GM23248 (cell line): ENCODE measurements around the gene PTK6. TPM values are rescaled to one million over a fixed set of nuclear protein-coding genes. Genes with fewer than 3 reads are reported as not detected.

Source experiments
- DNase-seq: peaks from one replicate; pipeline ENCODE4 v3.0.0-alpha.2; 2015
- H2AFZ ChIP-seq: fragments of 200-600 bp; sonication (generic); 2 replicates; pipeline ENCODE4 v1.6.1; 2016; ENCODE audit warnings: antibody characterized with exemption
- H3F3A ChIP-seq: fragments of 200-600 bp; sonication (generic); 2 replicates; pipeline ENCODE4 v1.6.1; 2016; ENCODE audit warnings: mild to moderate bottlenecking, antibody characterized with exemption, mixed run types; ENCODE audit not compliant: insufficient read depth
- H3K27ac ChIP-seq: fragments of 200-600 bp; sonication (generic); 2 replicates; pipeline ENCODE4 v1.5.1; 2016; ENCODE audit warnings: mild to moderate bottlenecking
- H3K27me3 ChIP-seq: fragments of 200-600 bp; sonication (generic); replicated peaks from 2 replicates; pipeline ENCODE4 v1.6.1; 2016; ENCODE audit warnings: mild to moderate bottlenecking; ENCODE audit not compliant: insufficient read depth
- H3K36me3 ChIP-seq: fragments of 200-600 bp; sonication (generic); 2 replicates; pipeline ENCODE4 v1.6.1; 2016; ENCODE audit warnings: low read depth, mild to moderate bottlenecking
- H3K4me1 ChIP-seq: fragments of 200-600 bp; sonication (generic); 2 replicates; pipeline ENCODE4 v1.6.1; 2016; ENCODE audit warnings: mild to moderate bottlenecking; ENCODE audit not compliant: insufficient read depth
- H3K4me2 ChIP-seq: fragments of 200-600 bp; sonication (generic); one replicate; pipeline ENCODE4 v1.6.1; 2016; ENCODE audit warnings: mild to moderate bottlenecking; ENCODE audit not compliant: unreplicated experiment
- H3K4me3 ChIP-seq: fragments of 200-600 bp; sonication (generic); 2 replicates; pipeline ENCODE4 v1.5.1; 2016; ENCODE audit warnings: mild to moderate bottlenecking
- H3K79me2 ChIP-seq: fragments of 200-600 bp; sonication (generic); 2 replicates; pipeline ENCODE4 v1.6.1; 2016; ENCODE audit warnings: mild to moderate bottlenecking; ENCODE audit not compliant: insufficient read depth
- H3K9ac ChIP-seq: fragments of 200-600 bp; sonication (generic); 2 replicates; pipeline ENCODE4 v1.6.1; 2016; ENCODE audit warnings: mild to moderate bottlenecking
- H3K9me2 ChIP-seq: fragments of 200-600 bp; sonication (generic); 2 replicates; pipeline ENCODE4 v1.6.1; 2016; ENCODE audit warnings: mixed run types, mild to moderate bottlenecking, moderate library complexity; ENCODE audit not compliant: insufficient read depth
- H3K9me3 ChIP-seq: fragments of 200-600 bp; sonication (generic); one replicate; pipeline ENCODE4 v1.6.1; 2017; ENCODE audit warnings: low read depth
- H4K20me1 ChIP-seq: fragments of 200-600 bp; sonication (generic); 2 replicates; pipeline ENCODE4 v1.6.0; 2016; ENCODE audit not compliant: insufficient read depth
- EZH2 ChIP-seq: fragments of 200-600 bp; sonication (generic); IDR thresholded peaks from 2 replicates; pipeline ENCODE4 v1.6.1; 2018; ENCODE audit warnings: antibody characterized with exemption, mild to moderate bottlenecking; ENCODE audit not compliant: insufficient read depth, poor library complexity, severe bottlenecking
- EZH2phosphoT487 ChIP-seq: fragments of 200-600 bp; sonication (generic); IDR thresholded peaks from 2 replicates; pipeline ENCODE4 v1.6.1; 2018; ENCODE audit warnings: antibody characterized with exemption, moderate library complexity, mild to moderate bottlenecking, low read depth; ENCODE audit not compliant: insufficient read depth
- whole genome bisulfite sequencing, 2 experiments: methylation state at CpG; one replicate each; pipeline ENCODE4 v1.1.6; 2015 to 2017; ENCODE audit warnings: low lambda C conversion rate in 2 of 2, low coverage in 1 of 2; ENCODE audit errors: missing lambda C conversion rate in 2 of 2; 5-methylcytosine and 5-hydroxymethylcytosine counted together
- in situ Hi-C: fragments of 300-500 bp; cut with MboI; formaldehyde crosslinking; loops from 2 replicates; pipeline ENCODE4 v1.15.0; 2020
- polyA plus RNA-seq: library from polyadenylated mRNA; unstranded; fragments of >200 nt; fragmentation: Nextera tagmentation; extraction: Ambion mirVana; gene quantifications from 2 replicates; pipeline ENCODE4 v1.2.1, GENCODE V29; 2016
- total RNA-seq: library from RNA; depleted of rRNA; stranded (reverse); fragments of >200 nt; shearing (Covaris generic); gene quantifications from 2 replicates; pipeline ENCODE4 v1.2.3, GENCODE V29; 2014

PTK6 gene
- total and polyA plus RNA-seq, 2 experiments from 2014 or later: not detected

DNA sequence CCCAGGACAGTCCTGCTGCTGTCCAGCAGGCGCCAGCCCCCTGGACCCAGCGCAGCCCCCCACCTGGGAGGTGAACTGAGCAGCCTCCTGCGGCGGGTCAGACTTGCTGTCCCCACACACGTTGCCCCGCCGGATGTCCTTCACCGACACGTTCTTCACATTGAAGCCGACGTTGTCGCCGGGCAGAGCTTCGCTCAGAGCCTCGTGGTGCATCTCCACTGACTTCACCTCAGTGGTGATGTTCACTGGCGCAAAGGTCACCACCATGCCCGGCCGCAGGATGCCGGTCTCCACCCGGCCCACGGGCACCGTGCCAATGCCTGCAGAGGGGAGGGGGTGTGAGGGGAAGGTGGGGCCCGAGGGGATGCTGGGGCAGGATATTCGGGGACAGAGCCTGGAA is 46.8 kb downstream of the PTK6 start:
- Histone ChIP-seq H3K4me1 (no peaks in the 10 kb centered on the region), H3K27me3 (peaks cover 18% of the 10 kb centered on the region), H4K20me1 (no peaks in the 10 kb centered on the region), H3K79me2 (no peaks in the 10 kb centered on the region), H3K27ac (no peak overlapping the region), H3K9ac (no peak overlapping the region), H3K9me2 (no peaks in the 10 kb centered on the region), H3K9me3 (no peaks in the 10 kb centered on the region), H3K36me3 (no peaks in the 10 kb centered on the region), H2AFZ (no peak overlapping the region), H3K4me3 (no peak overlapping the region), H3F3A (no peaks in the 10 kb centered on the region), H3K4me2 (no peak overlapping the region)
- DNase-seq: no peak
- TF ChIP-seq EZH2phosphoT487 (no peak), EZH2 (no peak)
- WGBS, 2 experiments: 53 to 56% methylated on average over 18 to 24 of the region's 24 CpGs
- in situ Hi-C loops: no loop called here

DNA sequence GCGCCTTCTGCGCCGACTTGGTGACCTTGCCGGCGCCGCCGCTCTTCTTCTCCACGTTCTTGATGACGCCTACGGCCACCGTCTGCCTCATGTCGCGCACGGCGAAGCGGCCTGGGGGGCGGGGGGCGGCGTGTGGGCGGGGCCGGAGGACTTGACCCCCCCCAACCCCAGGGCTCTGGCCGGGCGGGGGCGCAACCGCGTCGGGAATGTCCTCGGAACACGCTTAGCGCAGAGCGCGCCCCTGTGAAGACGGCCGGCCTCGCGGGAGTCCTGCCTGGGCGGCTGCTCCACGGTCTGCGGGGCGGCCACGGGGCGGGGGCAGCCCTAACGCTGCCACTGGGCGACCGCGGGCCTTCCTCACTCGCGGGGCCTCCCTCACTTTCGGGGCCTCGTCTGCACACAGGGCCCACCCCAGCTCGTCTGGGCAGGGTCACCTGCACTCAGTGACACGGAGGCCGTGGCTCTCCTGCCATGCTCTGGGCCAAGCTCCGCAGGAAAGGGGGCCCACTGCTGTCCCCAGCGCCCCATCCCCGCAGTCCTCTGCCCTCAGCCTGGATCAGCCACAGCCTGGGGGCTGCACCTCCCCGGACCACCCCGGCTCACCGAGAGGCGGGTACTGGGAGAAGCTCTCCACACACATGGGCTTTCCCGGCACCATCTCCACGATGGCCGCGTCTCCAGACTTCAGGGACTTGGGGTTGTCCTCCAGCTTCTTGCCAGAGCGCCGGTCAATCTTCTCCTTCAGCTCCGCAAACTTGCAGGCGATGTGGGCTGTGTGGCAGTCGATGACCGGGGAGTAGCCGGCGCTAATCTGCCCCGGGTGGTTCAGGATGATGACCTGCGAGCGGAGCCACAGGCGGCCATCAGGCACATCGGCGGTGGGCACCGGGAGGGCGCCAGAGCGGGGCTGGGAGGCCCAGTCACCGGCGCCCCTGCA is 48.6 kb downstream of the PTK6 start:
- Histone ChIP-seq H3K4me2 (no peak overlapping the region), H3K9me2 (no peaks in the 10 kb centered on the region), H3K4me3 (no peak overlapping the region), H3K27me3 (peaks cover 18% of the 10 kb centered on the region), H3K79me2 (no peaks in the 10 kb centered on the region), H3K9me3 (no peaks in the 10 kb centered on the region), H3F3A (no peaks in the 10 kb centered on the region), H3K9ac (no peak overlapping the region), H3K36me3 (no peaks in the 10 kb centered on the region), H2AFZ (no peak overlapping the region), H4K20me1 (no peaks in the 10 kb centered on the region), H3K27ac (no peak overlapping the region), H3K4me1 (no peaks in the 10 kb centered on the region)
- TF ChIP-seq EZH2phosphoT487 (no peak), EZH2 (no peak)
- DNase-seq: no peak
- in situ Hi-C loops: no loop called here
- 9 to 20% methylated on average over 52 to 61 of the region's 83 CpGs for WGBS, 2 experiments

DNA sequence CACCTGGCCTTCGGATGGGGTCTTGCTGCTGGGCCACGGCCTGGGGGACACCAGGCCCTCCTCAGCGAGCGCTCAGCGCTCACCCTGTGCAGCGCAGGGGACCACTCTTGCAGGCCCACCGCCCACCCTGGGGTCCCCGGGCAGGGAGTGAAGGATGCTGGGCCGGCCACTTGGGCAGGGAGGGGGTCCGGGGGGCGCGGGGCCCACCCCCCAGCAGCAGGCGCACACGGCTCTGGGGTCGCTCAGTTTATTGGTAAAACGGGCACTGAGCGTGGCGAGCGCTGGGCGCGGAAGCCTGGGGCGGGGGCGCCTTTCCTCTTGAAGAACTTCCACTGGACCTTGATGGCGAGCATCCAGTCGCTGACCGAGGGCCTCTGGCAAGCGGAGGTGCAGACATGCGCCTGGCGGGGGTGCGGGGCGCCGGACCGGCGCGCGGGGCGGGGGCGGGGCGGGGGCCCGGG is 49.4 kb downstream of the PTK6 start:
- H3K36me3 ChIP-seq: no peaks in the 10 kb centered on the region
- in situ Hi-C loops: no loop called here
- no peaks in the 10 kb centered on the region for H3F3A ChIP-seq
- TF ChIP-seq EZH2phosphoT487 (no peak), EZH2 (no peak)
- H3K9me2 ChIP-seq: no peaks in the 10 kb centered on the region
- no peak overlapping the region for H3K4me3 ChIP-seq
- H2AFZ ChIP-seq: no peak overlapping the region
- no peak for DNase-seq
- H4K20me1 ChIP-seq: no peaks in the 10 kb centered on the region
- no peaks in the 10 kb centered on the region for H3K4me1 ChIP-seq
- no peaks in the 10 kb centered on the region for H3K9me3 ChIP-seq
- no peak overlapping the region for H3K27ac ChIP-seq
- H3K79me2 ChIP-seq: no peaks in the 10 kb centered on the region
- no peak overlapping the region for H3K4me2 ChIP-seq
- H3K9ac ChIP-seq: no peak overlapping the region
- 23 to 40% methylated on average over 20 to 24 of the region's 40 CpGs for WGBS, 2 experiments
- peaks cover 24% of the 10 kb centered on the region for H3K27me3 ChIP-seq

DNA sequence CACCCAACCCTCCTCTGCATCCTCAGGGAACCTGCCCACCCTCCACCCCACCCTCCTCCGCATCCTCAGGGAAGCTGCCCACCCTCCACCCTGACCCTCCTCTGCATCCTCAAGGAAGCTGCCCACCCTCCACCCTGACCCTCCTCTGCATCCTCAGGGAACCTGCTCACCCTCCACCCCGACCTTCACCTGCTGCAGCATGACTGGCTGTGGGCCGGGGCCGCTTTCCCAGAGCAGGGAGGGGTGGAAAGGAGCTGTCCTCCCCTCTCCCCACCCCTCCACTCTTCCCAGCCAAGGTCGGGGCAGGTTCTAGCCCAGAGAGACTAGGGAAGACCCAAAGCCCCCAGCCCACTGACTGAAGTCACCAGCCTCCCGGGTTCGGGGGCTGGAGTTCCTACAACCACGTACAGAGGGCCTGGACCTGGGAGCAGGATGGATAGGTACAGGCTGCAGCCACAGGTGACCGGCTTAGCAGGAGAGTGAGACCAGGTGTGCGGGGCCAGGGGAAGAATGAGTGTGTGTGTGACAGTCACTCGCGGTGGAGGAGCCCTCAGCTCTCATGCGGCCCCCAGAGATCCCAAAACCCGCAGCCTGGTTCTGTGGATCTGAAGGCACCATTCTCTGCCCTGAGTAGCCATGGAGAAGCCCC is 49.9 kb downstream of the PTK6 start:
- H3K27me3 ChIP-seq: peaks cover 24% of the 10 kb centered on the region
- H2AFZ ChIP-seq: no peak overlapping the region
- in situ Hi-C loops: no loop called here
- no peaks in the 10 kb centered on the region for H3K9me2 ChIP-seq
- no peaks in the 10 kb centered on the region for H3K4me1 ChIP-seq
- no peak overlapping the region for H3K4me2 ChIP-seq
- no peaks in the 10 kb centered on the region for H3F3A ChIP-seq
- H3K9me3 ChIP-seq: no peaks in the 10 kb centered on the region
- H3K4me3 ChIP-seq: no peak overlapping the region
- H3K36me3 ChIP-seq: no peaks in the 10 kb centered on the region
- no peak for DNase-seq
- TF ChIP-seq EZH2 (no peak), EZH2phosphoT487 (no peak)
- no peak overlapping the region for H3K27ac ChIP-seq
- H4K20me1 ChIP-seq: no peaks in the 10 kb centered on the region
- H3K9ac ChIP-seq: no peak overlapping the region
- 56 to 61% methylated on average over 10 to 14 of the region's 14 CpGs for WGBS, 2 experiments
- no peaks in the 10 kb centered on the region for H3K79me2 ChIP-seq
